Upper lobe of left lung (tissue), 6 donors: ENCODE data around the gene DLL1. TPM values are rescaled to one million over a fixed set of nuclear protein-coding genes. Genes with fewer than 3 reads are reported as not detected.
A peak's percentile ranks its signal among the peaks of the same experiment; 100 is the strongest.

ENCODE experiments used
- ATAC-seq, 2 donors: fragments of 200-7000 bp; cut with Tn5 transposase; one replicate each; pipeline ENCODE4 v1.9.1; 2022; ENCODE audit warnings: mild to moderate bottlenecking in 2 of 2, moderate library complexity in 2 of 2; ENCODE audit not compliant: low FRiP score in 2 of 2
- DNase-seq, 2 donors: peaks; one replicate each; pipeline ENCODE4 v3.0.0-alpha.2; 2019 to 2020
- H3K27ac ChIP-seq, 4 donors: fragments of 200-600 bp; sonication (generic); one replicate each; pipeline ENCODE4 v1.5.1; 2016 to 2019
- H3K27me3 ChIP-seq, 4 donors: fragments of 200-600 bp; sonication (generic); one replicate each; pipeline ENCODE4 v1.5.1; 2017 to 2019
- H3K36me3 ChIP-seq, 4 donors: fragments of 200-600 bp; sonication (generic); one replicate each; pipeline ENCODE4 v1.5.1; 2016 to 2019
- H3K4me1 ChIP-seq, 4 donors: fragments of 200-600 bp; sonication (generic); one replicate each; pipeline ENCODE4 v1.5.1; 2018 to 2019
- H3K4me3 ChIP-seq, 4 donors: fragments of 200-600 bp; sonication (generic); one replicate each; pipeline ENCODE4 v1.5.1; 2017 to 2019; ENCODE audit warnings: mild to moderate bottlenecking in 2 of 4, moderate library complexity in 1 of 4
- H3K9me3 ChIP-seq, 4 donors: fragments of 200-600 bp; sonication (generic); one replicate each; pipeline ENCODE4 v1.5.1; 2018 to 2019
- CTCF ChIP-seq, 6 experiments: fragments of 450-650 bp in 4 of 6; fragments of 200-600 bp in 2 of 6; sonication (generic) in 2 of 6; IDR thresholded peaks; one replicate each; pipeline ENCODE4 v1.5.1; 2016 to 2019; ENCODE audit warnings: antibody characterized with exemption in 6 of 6
- EP300 ChIP-seq, 4 donors: sonication (generic); formaldehyde crosslinking; IDR thresholded peaks; one replicate each; pipeline ENCODE4 v1.5.1; 2017; ENCODE audit warnings: antibody characterized with exemption in 4 of 4, control low read depth in 2 of 4
- POLR2A ChIP-seq, 4 donors: fragments of 450-650 bp; IDR thresholded peaks; one replicate each; pipeline ENCODE4 v1.5.1; 2016 to 2017; ENCODE audit warnings: antibody characterized with exemption in 4 of 4, mild to moderate bottlenecking in 2 of 4
- POLR2AphosphoS5 ChIP-seq, 2 donors: sonication (generic); formaldehyde crosslinking; IDR thresholded peaks; one replicate each; pipeline ENCODE4 v1.5.1; 2017; ENCODE audit warnings: antibody characterized with exemption in 2 of 2
- WGBS, 2 donors: methylation state at CpG; one replicate each; pipeline ENCODE4 v1.1.5; 2017 to 2018; 5-methylcytosine and 5-hydroxymethylcytosine counted together
- total RNA-seq, 6 donors: library from RNA; depleted of rRNA in 4 of 6; stranded (reverse); fragments of >200 nt in 4 of 6; gene quantifications; one replicate each; pipeline versions ENCODE4 v1.1.0 to v1.2.1, GENCODE V29; 2016 to 2021
- donor health status: DM: no; HTN: no; CAD: no; lungs with moderate emphysema.
- donor health status: DM: no; HTN: yes; CAD: no; lungs with severe emphysema.

The DLL1 gene
- total RNA-seq, 6 donors from 2014 or later: 3.8 to 20.1 (median 10.2) TPM

DNA sequence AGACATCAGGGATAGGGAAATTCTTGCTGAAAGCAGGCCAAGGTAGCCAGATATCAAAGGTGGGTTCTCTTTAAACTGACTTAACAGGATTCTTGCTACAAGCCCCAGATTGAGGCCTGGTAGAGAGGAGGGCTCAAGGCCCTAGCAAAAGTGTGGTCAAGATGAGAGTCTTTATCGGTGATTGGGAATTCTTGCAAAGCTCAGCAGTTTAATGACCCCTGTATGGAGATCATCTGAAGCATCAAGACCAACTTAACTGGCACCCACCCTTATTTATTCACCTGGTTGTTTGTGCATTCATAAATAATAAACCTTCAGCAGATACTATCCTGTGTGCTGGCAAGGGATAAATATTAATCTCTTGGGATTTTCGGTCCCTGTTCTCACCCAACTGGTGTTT lies 22.0 kb upstream of the DLL1 start:
- no peak for ATAC-seq
- no peaks in the 10 kb centered on the region for H3K27me3 ChIP-seq
- TF ChIP-seq EP300 (IDR thresholded peaks at IDR 0.05) (no peak), CTCF (IDR thresholded peaks at IDR 0.05) (no peak), POLR2AphosphoS5 (IDR thresholded peaks at IDR 0.05) (no peak), POLR2A (IDR thresholded peaks at IDR 0.05) (no peak)
- peaks cover 0 to 7% (median 0%) of the 10 kb centered on the region in 4 donors for H3K36me3 ChIP-seq
- no peak for DNase-seq
- WGBS, 2 donors: 96 to 98% methylated on average over 2 of the region's 2 CpGs
- H3K27ac ChIP-seq: peak overlapping the region in 1 of 4 donors; percentile 26
- H3K9me3 ChIP-seq: no peaks in the 10 kb centered on the region
- peaks cover 8 to 52% (median 17%) of the 10 kb centered on the region in 4 donors for H3K4me1 ChIP-seq
- H3K4me3 ChIP-seq: no peak overlapping the region

DNA sequence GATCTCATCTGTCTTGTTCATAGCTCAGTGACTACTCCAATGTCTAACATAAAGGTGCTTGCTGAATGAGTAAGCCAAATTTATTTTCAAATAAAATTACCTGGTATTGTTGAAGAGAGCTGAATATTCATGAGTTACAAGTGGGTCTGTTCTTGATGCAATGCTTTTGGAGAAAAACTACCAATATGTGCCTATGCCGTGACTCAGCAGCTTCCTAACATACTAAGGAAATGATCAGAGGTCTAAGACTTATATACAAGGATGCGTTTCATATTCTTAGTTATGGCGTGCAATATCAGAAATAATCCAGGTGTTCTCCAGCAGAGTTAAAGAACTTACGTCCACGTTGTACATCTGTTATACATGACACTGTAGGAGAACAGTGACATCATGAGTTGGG lies 20.8 kb upstream of the DLL1 start:
- DNase-seq: no peak
- Histone ChIP-seq H3K27ac (peak overlapping the region in 1 of 4 donors; percentile 20), H3K36me3 (no peaks in the 10 kb centered on the region), H3K9me3 (no peaks in the 10 kb centered on the region), H3K4me1 (peaks cover 15 to 52% (median 20%) of the 10 kb centered on the region in 4 donors), H3K4me3 (no peak overlapping the region), H3K27me3 (no peaks in the 10 kb centered on the region)
- TF ChIP-seq CTCF (IDR thresholded peaks at IDR 0.05): no peak
- TF ChIP-seq POLR2A (IDR thresholded peaks at IDR 0.05): no peak
- TF ChIP-seq EP300 (IDR thresholded peaks at IDR 0.05): no peak
- no peak for TF ChIP-seq POLR2AphosphoS5 (IDR thresholded peaks at IDR 0.05)
- WGBS, 2 donors: 91% methylated on average over 5 of the region's 5 CpGs
- no peak for ATAC-seq

DNA sequence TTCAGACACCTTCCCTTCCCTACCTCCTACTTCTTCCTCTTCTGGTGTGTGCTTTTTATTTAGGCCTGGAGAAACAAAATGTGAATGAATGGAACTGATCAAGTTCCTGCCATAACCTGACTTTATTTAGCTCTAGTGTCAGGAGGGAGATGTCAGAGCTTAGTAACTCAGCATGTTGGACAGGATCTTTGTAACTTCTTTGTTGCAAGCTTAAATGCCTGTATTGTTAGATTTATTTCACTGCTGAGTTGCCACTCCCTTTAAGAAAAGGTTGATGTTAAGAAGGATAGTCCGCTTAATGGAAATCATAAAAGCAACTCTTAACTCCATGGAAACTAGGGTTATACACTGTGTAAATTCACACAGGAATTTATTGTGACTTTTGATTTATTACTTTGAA lies 17.9 kb upstream of the DLL1 start:
- ATAC-seq (no peak), DNase-seq (no peak)
- Histone ChIP-seq H3K4me3 (no peak overlapping the region), H3K27me3 (no peaks in the 10 kb centered on the region), H3K36me3 (no peaks in the 10 kb centered on the region), H3K9me3 (no peaks in the 10 kb centered on the region), H3K27ac (no peak overlapping the region), H3K4me1 (peaks cover 21 to 57% (median 28%) of the 10 kb centered on the region in 4 donors)
- WGBS, 2 donors: 88 to 93% methylated on average over 1 of the region's 1 CpG
- TF ChIP-seq POLR2AphosphoS5 (IDR thresholded peaks at IDR 0.05) (no peak), EP300 (IDR thresholded peaks at IDR 0.05) (no peak)

GRCh38 chr6:170307080-170307545 lies 16.2 kb upstream of the DLL1 start:
- H3K36me3 ChIP-seq: no peaks in the 10 kb centered on the region
- ATAC-seq: no peak
- 7 to 8% methylated on average over 13 to 15 of the region's 15 CpGs for WGBS, 2 donors
- peak overlapping the region; percentile 73 to 98 (median 83) for H3K4me3 ChIP-seq
- DNase-seq: no peak
- peaks cover 21 to 46% (median 28%) of the 10 kb centered on the region in 4 donors for H3K4me1 ChIP-seq
- TF ChIP-seq CTCF (IDR thresholded peaks at IDR 0.05): no peak
- no peak for TF ChIP-seq EP300 (IDR thresholded peaks at IDR 0.05)
- TF ChIP-seq POLR2AphosphoS5 (IDR thresholded peaks at IDR 0.05): no peak
- TF ChIP-seq POLR2A (IDR thresholded peaks at IDR 0.05): no peak
- no peaks in the 10 kb centered on the region for H3K9me3 ChIP-seq
- no peaks in the 10 kb centered on the region for H3K27me3 ChIP-seq
- peak overlapping the region; percentile 92 to 98 (median 96) for H3K27ac ChIP-seq

DNA sequence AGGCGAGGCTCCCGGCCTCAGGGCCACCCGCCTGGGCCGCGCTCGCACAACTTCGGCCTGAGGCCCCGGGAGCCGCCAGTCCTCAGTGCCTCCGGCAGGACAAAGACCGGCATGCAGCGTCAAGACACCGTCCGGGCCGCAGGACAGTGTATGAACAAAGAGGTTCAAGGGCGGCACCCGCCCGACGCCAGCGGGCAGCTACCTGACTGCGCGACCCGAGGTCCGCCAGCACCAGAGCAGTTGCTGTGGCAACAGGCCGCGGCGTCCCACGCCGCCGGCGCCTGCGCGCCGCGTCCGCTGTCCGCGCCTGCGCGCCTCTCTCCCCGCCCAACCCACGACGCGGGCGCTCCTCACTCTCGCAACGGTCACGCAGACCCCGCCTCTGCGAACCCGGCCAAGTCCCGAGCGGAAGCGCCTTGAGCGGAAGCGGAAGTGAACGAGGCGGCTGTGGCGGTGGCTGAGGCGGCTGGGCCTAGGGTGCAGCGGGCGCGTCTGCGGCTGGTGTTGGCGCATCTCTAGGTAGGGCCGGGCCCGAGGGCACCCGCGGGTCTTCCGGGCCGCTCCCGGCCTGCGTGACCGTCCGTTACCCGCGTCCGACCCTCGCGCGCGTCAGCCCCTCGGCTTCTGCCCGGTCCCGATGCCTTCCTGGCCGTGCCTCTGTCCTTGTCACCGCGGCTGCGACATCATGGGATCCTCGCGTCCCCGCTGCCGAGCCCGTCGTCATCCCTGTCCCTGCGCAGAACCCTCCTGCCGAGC lies 15.6 kb upstream of the DLL1 start, which contains the start of gene FAM120B:
Gene FAM120B, plus strand, starts transcription at position 435 of the 756 bp plus-strand sequence. CDS start 10,633 bp downstream, outside the sequence.
- DNase-seq (peak; percentile 97 to 98), ATAC-seq (peak; percentile 97 to 99)
- WGBS, 2 donors: 1% methylated on average over 26 of the region's 97 CpGs; no CpG with 5 or more reads in 1 of the 2 donors
- peak within 1 kb of the TSS; percentile 73 to 98 (median 83) for H3K4me3 ChIP-seq
- TF ChIP-seq POLR2A (IDR thresholded peaks at IDR 0.05) (peak in 3 of 4 donors; percentile 92 to 97 (median 96)), CTCF (IDR thresholded peaks at IDR 0.05) (peak in 1 of 6 experiments; percentile 24), EP300 (IDR thresholded peaks at IDR 0.05) (peak in 2 of 4 donors; percentile 39 to 82), POLR2AphosphoS5 (IDR thresholded peaks at IDR 0.05) (peak; percentile 98 to 99)
- H3K4me1 ChIP-seq: peaks cover 21 to 44% (median 28%) of the 10 kb centered on the region in 4 donors
- H3K27me3 ChIP-seq: no peaks in the 10 kb centered on the region
- H3K36me3 ChIP-seq: no peaks in the 10 kb centered on the region
- H3K27ac ChIP-seq: peak within 1 kb of the TSS; percentile 92 to 98 (median 96)
- H3K9me3 ChIP-seq: no peaks in the 10 kb centered on the region
